HG03354 (cell line): Measurements from ENCODE around the gene INIP.
A peak's percentile ranks its signal among the peaks of the same experiment; 100 is the strongest.
"Not testable (repeated sequence)": the region's sequence is repeated elsewhere in the genome, so short reads cannot be mapped to it uniquely, and the experiment has no call there.

Experiments used
- ATAC-seq: cut with Tn5 transposase; IDR thresholded peaks from one replicate; pipeline ENCODE4 v1.9.1; 2021; ENCODE audit warnings: mild to moderate bottlenecking; ENCODE audit not compliant: unreplicated experiment, poor library complexity, severe bottlenecking

The INIP gene

DNA sequence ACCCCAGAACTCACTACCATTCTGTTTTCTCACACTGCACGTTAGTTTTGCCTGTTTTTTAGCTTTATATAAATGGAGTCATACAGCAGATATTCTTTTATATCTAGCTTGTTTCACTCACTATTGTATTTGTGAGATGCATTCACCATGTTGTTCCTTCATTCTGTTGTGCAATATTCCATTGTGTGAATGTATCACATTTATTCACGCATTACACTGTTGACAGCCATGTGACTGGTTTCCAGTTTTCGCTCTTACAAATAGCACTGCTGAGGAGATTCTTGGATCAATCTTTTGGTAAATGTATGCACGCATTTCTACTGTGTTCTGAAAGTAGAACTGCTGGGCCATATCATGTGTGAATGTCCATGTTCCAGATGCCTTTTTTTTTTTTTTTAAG is 26.3 kb upstream of the INIP start:
- ATAC-seq, result no peak

GRCh38 chr9:112743216-112743836 is 25.4 kb upstream of the INIP start:
- ATAC-seq, result no peak

GRCh38 chr9:112734892-112735291 is 17.0 kb upstream of the INIP start:
- ATAC-seq, result no peak

DNA sequence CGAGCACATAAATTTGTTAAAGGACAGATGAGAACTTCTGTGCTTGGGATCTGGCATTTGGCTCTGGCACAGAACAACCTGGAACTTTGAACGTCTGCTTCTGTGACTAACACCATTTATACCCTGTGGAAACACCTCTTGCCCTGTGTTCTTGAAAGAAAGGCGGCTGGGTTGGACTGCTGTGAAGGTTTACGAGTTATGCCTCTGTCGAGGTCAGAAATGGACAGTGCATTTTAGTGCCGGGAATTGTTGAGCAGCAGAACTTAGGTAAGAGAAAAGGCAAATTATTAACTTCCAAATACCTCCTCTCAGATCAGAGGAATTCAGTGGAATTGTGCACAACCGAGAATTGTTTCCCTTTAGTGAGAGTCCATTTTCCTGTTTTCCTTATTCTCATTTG is 14.1 kb upstream of the INIP start:
- no peak for ATAC-seq

DNA sequence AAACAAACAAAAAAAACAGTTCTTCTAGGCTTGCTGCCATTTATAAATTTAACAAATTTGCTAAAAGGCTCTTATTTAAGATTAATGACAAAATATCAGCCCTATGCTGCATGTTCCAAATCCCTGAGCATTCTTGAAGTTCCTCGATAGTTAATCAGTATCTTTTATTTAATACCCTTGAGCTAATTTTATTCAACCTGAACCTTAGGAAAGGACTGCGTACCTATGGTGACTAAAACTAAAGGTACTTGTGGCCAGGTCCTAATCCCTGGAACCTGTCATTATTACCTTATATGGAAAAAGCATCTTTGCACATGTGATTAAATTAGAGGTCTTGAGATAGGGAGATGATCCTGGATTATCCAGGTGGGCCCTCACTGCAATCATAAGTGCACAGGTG is 10.5 kb upstream of the INIP start:
- ATAC-seq, result no peak

GRCh38 chr9:112726428-112726827 is 8.5 kb upstream of the INIP start:
- peak; percentile 52 for ATAC-seq

DNA sequence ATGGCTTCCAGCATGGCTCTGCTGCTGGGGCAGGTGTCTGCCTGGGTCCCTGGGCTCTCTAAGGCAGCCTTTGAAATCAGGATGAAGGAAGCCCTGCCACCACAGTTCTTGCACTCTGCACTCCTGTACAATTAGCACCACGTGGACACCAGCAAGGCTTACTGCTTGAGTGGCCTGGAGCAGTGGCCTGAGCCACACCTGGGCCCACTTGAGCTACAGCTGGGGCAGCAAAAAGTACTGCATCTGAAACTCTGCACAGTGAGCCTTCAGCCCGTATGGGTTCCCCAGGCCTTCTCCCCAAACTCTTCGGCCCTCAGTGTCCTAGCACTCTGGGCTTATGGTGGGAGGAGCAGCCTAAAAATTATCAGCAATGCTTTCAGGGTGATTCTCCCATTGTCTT is 8.0 kb upstream of the INIP start:
- no peak for ATAC-seq

GRCh38 chr9:112722749-112723148 is 4.8 kb upstream of the INIP start:
- ATAC-seq, result not testable (repeated sequence)

GRCh38 chr9:112720113-112720780 is 2.3 kb upstream of the INIP start:
- no peak for ATAC-seq

DNA sequence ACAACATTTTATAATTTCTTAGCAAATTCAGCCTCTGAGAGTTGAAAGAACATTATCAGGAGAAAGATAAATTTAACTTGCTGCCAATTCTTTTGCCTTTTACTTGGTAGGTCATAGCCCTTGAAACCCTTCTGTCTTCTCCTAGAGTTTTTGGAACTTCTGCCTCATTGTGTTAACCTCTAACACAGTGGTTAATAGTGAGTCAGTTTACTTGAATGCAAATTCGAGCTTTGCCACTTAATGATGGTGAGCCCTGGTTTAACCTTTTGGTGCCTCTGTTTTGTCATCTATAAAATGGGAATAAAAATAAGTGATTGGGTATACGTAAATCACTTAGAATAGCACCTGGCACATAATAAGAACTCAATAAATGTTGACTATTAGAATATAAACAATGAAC is 1.8 kb upstream of the INIP start:
- ATAC-seq, result no peak

DNA sequence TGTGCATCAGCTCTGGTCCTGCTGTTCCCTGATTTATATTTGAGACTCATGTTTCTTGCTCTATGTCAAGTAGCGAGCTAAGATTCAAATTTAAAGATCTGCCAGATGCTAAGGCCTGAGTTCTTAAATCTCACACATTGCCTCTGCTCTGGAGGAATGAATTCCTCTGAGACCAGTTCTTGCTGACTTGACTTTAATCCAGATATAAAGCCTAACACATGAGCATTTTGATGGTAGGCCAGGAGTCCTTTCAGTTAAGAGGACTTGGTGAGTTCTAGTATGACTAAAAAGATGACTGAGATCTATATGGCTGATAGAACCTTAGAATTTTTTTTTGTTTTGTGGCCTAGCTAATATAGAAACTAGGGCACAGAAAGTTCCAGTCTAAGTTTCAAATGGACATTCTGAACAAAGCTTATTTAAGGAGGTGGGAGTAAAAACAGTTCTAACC is 1.3 kb upstream of the INIP start:
- ATAC-seq, result no peak

GRCh38 chr9:112712678-112713077 is 5.2 kb downstream of the INIP start:
- no peak for ATAC-seq

GRCh38 chr9:112711050-112711689 is 6.7 kb downstream of the INIP start:
- ATAC-seq, result no peak

GRCh38 chr9:112705768-112706427 is 12.0 kb downstream of the INIP start:
- no peak for ATAC-seq

GRCh38 chr9:112703304-112703703 is 14.6 kb downstream of the INIP start:
- no peak for ATAC-seq

DNA sequence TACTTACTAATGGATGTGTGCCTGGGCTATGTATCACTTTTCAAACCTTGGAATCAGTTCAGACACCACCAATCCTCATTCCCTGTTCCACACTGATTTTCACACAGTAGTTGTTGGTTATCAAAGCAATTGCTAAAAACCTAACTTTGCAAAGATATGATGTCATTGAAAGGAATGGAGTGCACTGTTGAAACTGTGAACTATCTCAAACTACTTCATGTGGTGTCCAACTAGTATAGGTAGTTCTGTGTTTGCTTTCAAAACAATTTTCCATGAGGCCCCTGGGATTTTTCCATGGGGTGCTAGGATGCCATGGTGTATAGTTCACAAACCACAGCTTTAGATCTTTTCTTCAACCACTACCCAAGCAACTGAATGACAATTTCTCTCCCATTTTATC is 17.8 kb downstream of the INIP start:
- no peak for ATAC-seq

GRCh38 chr9:112699230-112699629 is 18.7 kb downstream of the INIP start:
- ATAC-seq, result peak; percentile 82

DNA sequence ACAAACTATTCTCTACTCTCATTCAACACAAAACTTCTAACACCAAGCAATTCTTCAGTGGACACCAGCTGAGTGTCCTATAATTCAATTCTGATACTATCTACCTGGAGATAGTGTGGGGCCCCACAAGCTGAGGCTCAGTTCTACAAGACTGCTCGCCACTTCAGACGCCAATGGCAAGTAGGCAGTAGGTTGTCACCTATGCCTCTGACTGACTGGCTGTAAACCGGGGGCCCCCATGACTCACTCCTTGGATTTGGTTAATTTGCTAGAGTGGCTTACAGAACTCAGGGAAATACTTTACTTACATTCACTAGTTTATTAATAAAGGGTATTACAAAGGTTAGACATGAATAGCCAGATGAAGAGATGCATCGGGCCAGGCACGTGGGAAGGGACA is 21.5 kb downstream of the INIP start:
- ATAC-seq, result no peak

GRCh38 chr9:112694706-112695555 is 23.0 kb downstream of the INIP start:
- ATAC-seq, result no peak
